Large intestine (tissue), 3 donors: ENCODE data around the gene CES4A. TPM values are rescaled to one million over a fixed set of nuclear protein-coding genes. Genes with fewer than 3 reads are reported as not detected.

ENCODE experiments used
- DNase-seq, 2 donors: peaks; one replicate each; pipeline versions ENCODE4 v3.0.0 to v3.0.0-alpha.2; 2013
- H3K27ac ChIP-seq: one replicate; pipeline ENCODE4 v1.5.1; 2013; ENCODE audit warnings: low read length
- H3K27me3 ChIP-seq: 2 replicates; pipeline ENCODE4 v1.6.1; 2013; ENCODE audit warnings: low read length; ENCODE audit not compliant: control insufficient read depth, insufficient read depth
- H3K36me3 ChIP-seq: 2 replicates; pipeline ENCODE4 v1.6.1; 2013; ENCODE audit warnings: low read length; ENCODE audit not compliant: control insufficient read depth, insufficient read depth
- H3K4me1 ChIP-seq: one replicate; pipeline ENCODE4 v1.6.1; 2013; ENCODE audit warnings: low read length; ENCODE audit not compliant: control insufficient read depth, insufficient read depth
- H3K4me3 ChIP-seq: one replicate; pipeline ENCODE4 v1.5.1; 2013; ENCODE audit warnings: low read length
- H3K9me3 ChIP-seq: one replicate; pipeline ENCODE4 v1.6.1; 2013; ENCODE audit warnings: mild to moderate bottlenecking, low read depth, low read length, moderate library complexity; ENCODE audit not compliant: control insufficient read depth
- WGBS: methylation state at CpG from one replicate; pipeline ENCODE4 v1.1.5; 2013; ENCODE audit warnings: low lambda C conversion rate; ENCODE audit not compliant: insufficient coverage; 5-methylcytosine and 5-hydroxymethylcytosine counted together
- polyA plus RNA-seq: library from polyadenylated mRNA; unstranded; fragments of 120-200 nt; gene quantifications from one replicate; pipeline ENCODE4 v1.2.1, GENCODE V29; 2013

CES4A gene
- polyA plus RNA-seq, 1 donor: 23.5 TPM

- DNase-seq: no peak
- Histone ChIP-seq H3K4me1 (peaks cover 5% of the 10 kb centered on the region), H3K36me3 (peaks cover 7% of the 10 kb centered on the region), H3K4me3 (no peak overlapping the region), H3K27ac (no peak overlapping the region), H3K27me3 (peaks cover 12% of the 10 kb centered on the region), H3K9me3 (no peaks in the 10 kb centered on the region)
- no CpG with 5 or more reads among the region's 1 CpG for WGBS
Measured at GRCh38 chr16:67009158-67009557, 20.8 kb downstream of the CES4A start.

GRCh38 chr16:67011274-67011673 lies 22.9 kb downstream of the CES4A start:
- H3K4me3 ChIP-seq: no peak overlapping the region

GRCh38 chr16:67013233-67013822 lies 24.9 kb downstream of the CES4A start:
- Histone ChIP-seq H3K4me1 (peaks cover 10% of the 10 kb centered on the region), H3K27me3 (peaks cover 28% of the 10 kb centered on the region), H3K27ac (peak overlapping the region; percentile 4), H3K9me3 (no peaks in the 10 kb centered on the region), H3K36me3 (no peaks in the 10 kb centered on the region), H3K4me3 (peak overlapping the region; percentile 34)
- no peak for DNase-seq
- no CpG with 5 or more reads among the region's 21 CpGs for WGBS

More at GRCh38 chr16:67011274-67011673, 22.9 kb downstream of the CES4A start:
- Histone ChIP-seq H3K36me3 (no peaks in the 10 kb centered on the region), H3K4me1 (peaks cover 10% of the 10 kb centered on the region), H3K9me3 (no peaks in the 10 kb centered on the region), H3K27me3 (peaks cover 26% of the 10 kb centered on the region), H3K27ac (no peak overlapping the region)
- DNase-seq: no peak
- 100% methylated on average over 1 of the region's 2 CpGs for WGBS

GRCh38 chr16:67013823-67014633 lies 25.6 kb downstream of the CES4A start:
- no peaks in the 10 kb centered on the region for H3K36me3 ChIP-seq
- peaks cover 10% of the 10 kb centered on the region for H3K4me1 ChIP-seq
- no CpG with 5 or more reads among the region's 70 CpGs for WGBS
- peaks cover 28% of the 10 kb centered on the region for H3K27me3 ChIP-seq
- H3K27ac ChIP-seq: peak overlapping the region; percentile 4
- DNase-seq: peak; percentile 52 to 77
- H3K9me3 ChIP-seq: no peaks in the 10 kb centered on the region
- H3K4me3 ChIP-seq: peak overlapping the region; percentile 44

- Histone ChIP-seq H3K27ac (no peak overlapping the region), H3K4me3 (peak overlapping the region; percentile 44), H3K36me3 (no peaks in the 10 kb centered on the region), H3K9me3 (no peaks in the 10 kb centered on the region), H3K4me1 (peaks cover 10% of the 10 kb centered on the region), H3K27me3 (peaks cover 28% of the 10 kb centered on the region)
- no peak for DNase-seq
- WGBS: no CpG with 5 or more reads among the region's 6 CpGs
Measured at GRCh38 chr16:67014634-67015312, 26.4 kb downstream of the CES4A start.

- H3K9me3 ChIP-seq: no peaks in the 10 kb centered on the region
- H3K4me1 ChIP-seq: peaks cover 10% of the 10 kb centered on the region
- DNase-seq: peak in 1 of 2 donors; percentile 39
- H3K36me3 ChIP-seq: no peaks in the 10 kb centered on the region
- no peak overlapping the region for H3K27ac ChIP-seq
- no peak overlapping the region for H3K4me3 ChIP-seq
- H3K27me3 ChIP-seq: peaks cover 28% of the 10 kb centered on the region
- no CpG with 5 or more reads among the region's 9 CpGs for WGBS
Measured at GRCh38 chr16:67015313-67015731, 26.9 kb downstream of the CES4A start.

- peaks cover 10% of the 10 kb centered on the region for H3K4me1 ChIP-seq
- no peaks in the 10 kb centered on the region for H3K9me3 ChIP-seq
- no peak for DNase-seq
- no peak overlapping the region for H3K4me3 ChIP-seq
- H3K36me3 ChIP-seq: no peaks in the 10 kb centered on the region
- peaks cover 28% of the 10 kb centered on the region for H3K27me3 ChIP-seq
- H3K27ac ChIP-seq: no peak overlapping the region
Measured at GRCh38 chr16:67016143-67016542, 27.8 kb downstream of the CES4A start.

GRCh38 chr16:67016681-67017420 lies 28.5 kb downstream of the CES4A start:
- H3K9me3 ChIP-seq: no peaks in the 10 kb centered on the region
- no peaks in the 10 kb centered on the region for H3K36me3 ChIP-seq
- peaks cover 28% of the 10 kb centered on the region for H3K27me3 ChIP-seq
- no peak for DNase-seq
- no peak overlapping the region for H3K4me3 ChIP-seq
- peaks cover 10% of the 10 kb centered on the region for H3K4me1 ChIP-seq
- H3K27ac ChIP-seq: no peak overlapping the region
- WGBS: no CpG with 5 or more reads among the region's 5 CpGs

GRCh38 chr16:67017421-67017750 lies 29.0 kb downstream of the CES4A start:
- no peak overlapping the region for H3K4me3 ChIP-seq
- WGBS: no CpG with 5 or more reads among the region's 4 CpGs
- H3K27me3 ChIP-seq: peaks cover 28% of the 10 kb centered on the region
- H3K36me3 ChIP-seq: no peaks in the 10 kb centered on the region
- H3K4me1 ChIP-seq: peaks cover 10% of the 10 kb centered on the region
- no peak for DNase-seq
- H3K27ac ChIP-seq: no peak overlapping the region
- H3K9me3 ChIP-seq: no peaks in the 10 kb centered on the region

GRCh38 chr16:67017810-67018488 lies 29.6 kb downstream of the CES4A start:
- WGBS: no CpG with 5 or more reads among the region's 6 CpGs
- no peak overlapping the region for H3K4me3 ChIP-seq
- H3K27ac ChIP-seq: no peak overlapping the region
- H3K36me3 ChIP-seq: no peaks in the 10 kb centered on the region
- peak; percentile 82 to 84 for DNase-seq
- no peaks in the 10 kb centered on the region for H3K9me3 ChIP-seq
- H3K27me3 ChIP-seq: peaks cover 26% of the 10 kb centered on the region
- H3K4me1 ChIP-seq: peaks cover 10% of the 10 kb centered on the region
